Measurements from ENCODE around the gene PREB. TPM values are rescaled to one million over a fixed set of nuclear protein-coding genes. Genes with fewer than 3 reads are reported as not detected.
A peak's percentile ranks its signal among the peaks of the same experiment; 100 is the strongest.

PREB gene
- total and polyA plus RNA-seq, 8 donors = 34.3 to 65.3 (median 39.9) TPM

DNA sequence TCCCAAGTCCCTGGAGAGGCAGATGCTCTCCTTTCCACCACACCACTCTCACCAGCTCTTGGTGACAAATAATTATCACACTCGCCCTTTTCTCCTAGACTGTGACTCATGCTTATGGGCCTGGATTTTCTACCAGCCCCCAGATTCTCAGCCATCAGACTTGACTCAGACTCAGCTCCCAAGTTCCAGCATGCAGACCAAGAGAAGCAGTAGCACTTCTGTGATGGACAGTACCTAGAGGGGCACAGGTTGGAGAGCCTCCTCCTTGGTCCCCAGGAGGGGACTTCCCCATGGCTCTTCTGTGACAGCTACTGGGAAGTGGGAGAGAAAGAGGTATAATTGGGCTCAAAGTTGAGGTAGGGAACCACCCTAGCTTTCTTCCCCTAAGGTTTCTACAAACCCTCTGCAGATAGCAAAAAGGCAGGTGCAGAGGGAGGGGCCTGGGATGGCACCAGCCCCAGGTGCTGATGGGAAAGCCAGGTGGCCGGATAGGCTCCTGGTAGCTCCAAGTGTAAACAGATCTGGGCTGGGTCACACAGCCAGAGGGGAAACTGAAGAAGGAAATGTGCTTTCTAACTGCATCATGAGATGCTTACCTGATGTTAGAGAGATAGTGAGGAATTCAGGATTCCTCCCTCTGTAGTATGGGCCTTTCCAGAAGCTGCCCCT lies 18.5 kb upstream of the PREB start:
- DNase-seq = peak in 1 of 4 donors; percentile 15
- TF ChIP-seq, protein P1, sequence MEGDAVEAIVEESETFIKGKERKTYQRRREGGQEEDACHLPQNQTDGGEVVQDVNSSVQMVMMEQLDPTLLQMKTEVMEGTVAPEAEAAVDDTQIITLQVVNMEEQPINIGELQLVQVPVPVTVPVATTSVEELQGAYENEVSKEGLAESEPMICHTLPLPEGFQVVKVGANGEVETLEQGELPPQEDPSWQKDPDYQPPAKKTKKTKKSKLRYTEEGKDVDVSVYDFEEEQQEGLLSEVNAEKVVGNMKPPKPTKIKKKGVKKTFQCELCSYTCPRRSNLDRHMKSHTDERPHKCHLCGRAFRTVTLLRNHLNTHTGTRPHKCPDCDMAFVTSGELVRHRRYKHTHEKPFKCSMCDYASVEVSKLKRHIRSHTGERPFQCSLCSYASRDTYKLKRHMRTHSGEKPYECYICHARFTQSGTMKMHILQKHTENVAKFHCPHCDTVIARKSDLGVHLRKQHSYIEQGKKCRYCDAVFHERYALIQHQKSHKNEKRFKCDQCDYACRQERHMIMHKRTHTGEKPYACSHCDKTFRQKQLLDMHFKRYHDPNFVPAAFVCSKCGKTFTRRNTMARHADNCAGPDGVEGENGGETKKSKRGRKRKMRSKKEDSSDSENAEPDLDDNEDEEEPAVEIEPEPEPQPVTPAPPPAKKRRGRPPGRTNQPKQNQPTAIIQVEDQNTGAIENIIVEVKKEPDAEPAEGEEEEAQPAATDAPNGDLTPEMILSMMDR (IDR thresholded peaks at IDR 0.05) = no peak
- H3K4me1 ChIP-seq = no peaks in the 10 kb centered on the region
- no peaks in the 10 kb centered on the region for H3K9me3 ChIP-seq
- no peak overlapping the region for H3K27ac ChIP-seq
- H3K36me3 ChIP-seq = no peaks in the 10 kb centered on the region
- H3K4me3 ChIP-seq = no peak overlapping the region
- intact Hi-C loops (cut with DNase I) = no loop called here
- no peaks in the 10 kb centered on the region for H3K27me3 ChIP-seq
- no peak for ATAC-seq

DNA sequence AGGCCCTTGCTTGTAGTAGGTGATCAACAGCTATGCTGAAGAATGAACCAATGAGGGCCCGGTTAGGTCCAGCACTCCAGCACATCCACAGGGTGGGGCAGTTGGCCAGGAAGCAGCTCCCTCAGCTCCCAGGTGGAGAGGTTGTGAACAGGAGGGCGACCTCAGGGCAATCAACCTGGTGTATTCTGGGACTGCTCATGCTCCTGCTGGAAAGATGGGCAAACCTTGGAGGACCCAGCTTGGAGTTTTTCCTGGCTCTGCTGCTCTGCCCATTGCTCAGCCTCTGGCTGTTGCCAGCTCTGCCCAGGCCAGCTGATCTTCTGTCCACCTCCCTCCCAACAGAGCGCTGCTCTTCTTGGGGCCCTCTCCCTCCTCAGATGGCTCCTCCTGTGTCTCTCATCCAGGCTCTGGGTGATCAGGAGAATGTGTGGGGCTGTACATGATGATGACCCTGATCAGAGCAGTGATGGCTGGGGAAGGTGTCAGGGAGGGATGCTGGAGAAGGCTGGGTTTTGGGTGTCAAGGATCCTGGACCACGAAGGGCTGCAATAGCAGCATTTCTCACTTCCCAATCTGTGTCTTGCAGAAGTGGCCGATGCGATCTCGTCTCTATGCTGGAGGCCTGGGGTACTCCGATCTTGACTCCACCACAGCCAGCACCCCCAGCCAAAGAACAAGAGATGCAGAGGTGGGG lies 17.8 kb upstream of the PREB start:
- intact Hi-C loops (cut with DNase I) = no loop called here
- Histone ChIP-seq H3K4me1 (no peaks in the 10 kb centered on the region), H3K27me3 (no peaks in the 10 kb centered on the region), H3K9me3 (no peaks in the 10 kb centered on the region), H3K36me3 (no peaks in the 10 kb centered on the region), H3K4me3 (no peak overlapping the region), H3K27ac (no peak overlapping the region)
- peak in 1 of 4 donors; percentile 13 for DNase-seq
- no peak for ATAC-seq
- TF ChIP-seq, protein P1 (IDR thresholded peaks at IDR 0.05) = no peak

DNA sequence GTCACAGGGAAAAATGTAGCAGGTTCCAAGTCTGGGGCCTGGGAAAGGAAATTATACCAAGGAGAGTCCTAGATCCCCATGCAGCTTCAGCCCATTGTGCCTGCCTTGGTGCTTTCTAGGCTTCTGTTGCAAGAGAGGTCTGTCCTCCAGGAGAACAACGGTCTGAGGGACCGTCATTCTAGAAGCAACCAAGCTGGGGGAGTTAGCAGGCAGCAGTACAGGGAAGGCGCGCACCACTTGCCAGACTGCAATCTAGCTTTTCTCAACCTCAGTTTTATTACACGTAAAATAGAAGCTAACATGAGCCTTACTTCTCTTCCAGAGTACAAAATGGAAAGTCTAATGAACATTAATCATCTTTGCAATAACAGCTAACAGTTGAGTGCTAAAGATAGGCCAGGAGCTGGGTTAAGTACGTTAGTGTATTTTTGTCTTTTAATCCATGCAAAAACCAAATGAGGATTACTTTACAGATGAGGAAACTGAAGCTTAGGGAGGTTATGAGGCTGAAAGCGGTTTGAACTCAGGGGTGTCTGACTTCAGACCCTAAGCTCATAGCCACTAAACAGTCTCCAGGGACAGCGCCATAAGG lies 16.3 kb upstream of the PREB start:
- intact Hi-C loops (cut with DNase I) = no loop called here
- Histone ChIP-seq H3K36me3 (no peaks in the 10 kb centered on the region), H3K4me3 (no peak overlapping the region), H3K4me1 (no peaks in the 10 kb centered on the region), H3K27me3 (no peaks in the 10 kb centered on the region), H3K27ac (no peak overlapping the region), H3K9me3 (no peaks in the 10 kb centered on the region)
- ATAC-seq (no peak), DNase-seq (no peak)
- TF ChIP-seq, protein P1 (IDR thresholded peaks at IDR 0.05) = no peak

DNA sequence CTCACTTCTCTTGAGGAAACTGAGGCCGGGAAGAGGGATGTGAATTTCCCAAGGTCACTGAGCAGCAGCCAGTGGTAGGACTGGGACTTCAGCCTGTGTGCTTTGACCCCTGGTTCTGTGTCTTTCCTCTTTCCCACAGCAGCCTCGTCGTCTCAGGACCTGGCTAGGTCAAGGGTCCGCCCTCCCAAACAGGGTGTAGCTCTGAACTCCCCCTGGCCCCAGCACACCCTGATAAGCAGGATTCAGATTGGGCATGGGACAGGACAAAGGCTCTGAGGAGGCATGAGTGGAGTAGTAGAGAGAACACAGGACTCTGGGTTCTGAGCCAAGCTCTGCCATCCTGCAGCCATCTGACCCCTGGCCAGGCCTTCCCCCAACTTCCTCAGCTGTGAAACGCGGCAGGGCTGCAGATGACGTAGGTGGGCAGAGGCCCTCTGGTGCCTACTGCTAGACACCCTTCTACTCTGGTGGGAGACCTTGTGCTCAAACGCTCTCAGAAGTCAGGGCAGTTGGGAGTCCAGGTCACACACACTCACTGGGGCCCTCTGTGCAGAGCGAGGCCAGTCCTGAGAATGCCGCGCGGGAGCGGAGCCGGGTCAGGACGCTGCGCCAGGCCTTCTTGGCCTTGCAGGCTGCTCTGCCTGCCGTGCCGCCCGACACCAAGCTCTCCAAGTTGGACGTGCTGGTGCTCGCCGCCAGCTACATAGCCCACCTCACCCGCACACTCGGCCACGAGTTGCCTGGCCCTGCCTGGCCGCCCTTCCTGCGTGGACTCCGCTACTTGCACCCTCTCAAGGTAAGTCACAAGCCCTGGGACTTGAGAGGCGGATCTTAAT lies 15.4 kb upstream of the PREB start:
- no peak for ATAC-seq
- no peak for DNase-seq
- Histone ChIP-seq H3K4me3 (no peak overlapping the region), H3K9me3 (no peaks in the 10 kb centered on the region), H3K4me1 (no peaks in the 10 kb centered on the region), H3K36me3 (no peaks in the 10 kb centered on the region), H3K27me3 (no peaks in the 10 kb centered on the region), H3K27ac (no peak overlapping the region)
- TF ChIP-seq, protein P1 (IDR thresholded peaks at IDR 0.05) = no peak
- intact Hi-C loops (cut with DNase I) = no loop called here

Data from left lung (tissue), 10 donors.